Natural killer cell treated with Interleukin-12 subunit alpha and Interleukin-12 subunit beta and Interleukin-15 and Interleukin-18, amount 100 ng/mL, for 72 hours (primary cell): ENCODE data around the gene HMGB4. TPM values are rescaled to one million over a fixed set of nuclear protein-coding genes. Genes with fewer than 3 reads are reported as not detected.

ENCODE experiments used
- ATAC-seq, 2 donors: fragments of 150-1000 bp; cut with Tn5 transposase in 1 of 2; sonication (Bioruptor Pico), chemical (Tn5 transposase) in 1 of 2; 2 replicates each; pipeline ENCODE4 v1.10.0; 2021
- DNase-seq: peaks from one replicate; pipeline ENCODE4 v3.0.0; 2022; ENCODE audit warnings: low spot score
- H3K27ac Mint-ChIP-seq, 2 donors: 1 replicate in 1 of 2; 2 replicates in 1 of 2; pipeline ENCODE4 v1.8.0; 2022; ENCODE audit warnings: mixed read lengths in 2 of 2, mild to moderate bottlenecking in 1 of 2, moderate library complexity in 1 of 2
- H3K27me3 Mint-ChIP-seq, 2 donors: 1 replicate in 1 of 2; 2 replicates in 1 of 2; pipeline ENCODE4 v1.8.0; 2022; ENCODE audit warnings: mixed read lengths in 2 of 2
- H3K36me3 Mint-ChIP-seq: one replicate; pipeline ENCODE4 v1.8.0; 2022; ENCODE audit warnings: mixed read lengths
- H3K4me1 Mint-ChIP-seq, 2 donors: 1 replicate in 1 of 2; 2 replicates in 1 of 2; pipeline ENCODE4 v1.8.0; 2022; ENCODE audit warnings: low read depth in 2 of 2, mixed read lengths in 2 of 2, mild to moderate bottlenecking in 1 of 2
- H3K4me3 Mint-ChIP-seq: one replicate; pipeline ENCODE4 v1.8.0; 2022; ENCODE audit warnings: mixed read lengths
- H3K9me3 Mint-ChIP-seq: 2 replicates; pipeline ENCODE4 v1.8.0; 2022; ENCODE audit warnings: mixed read lengths
- total RNA-seq, 2 donors: library from RNA; stranded (reverse); gene quantifications; one replicate each; pipeline ENCODE4 v1.2.3, GENCODE V29; 2022

The HMGB4 gene
- total RNA-seq, 2 donors from 2014 or later, result not detected

GRCh38 chr1:33860671-33861070, 3.2 kb upstream of the HMGB4 start:
- no peak for ATAC-seq
- Mint-ChIP-seq H3K4me1 (peaks cover 0 to 7% of the 10 kb centered on the region in 2 donors), H3K4me3 (no peak overlapping the region), H3K27me3 (peaks cover 17 to 18% of the 10 kb centered on the region in 2 donors), H3K27ac (no peak overlapping the region), H3K36me3 (no peaks in the 10 kb centered on the region), H3K9me3 (no peaks in the 10 kb centered on the region)
- no peak for DNase-seq

DNA sequence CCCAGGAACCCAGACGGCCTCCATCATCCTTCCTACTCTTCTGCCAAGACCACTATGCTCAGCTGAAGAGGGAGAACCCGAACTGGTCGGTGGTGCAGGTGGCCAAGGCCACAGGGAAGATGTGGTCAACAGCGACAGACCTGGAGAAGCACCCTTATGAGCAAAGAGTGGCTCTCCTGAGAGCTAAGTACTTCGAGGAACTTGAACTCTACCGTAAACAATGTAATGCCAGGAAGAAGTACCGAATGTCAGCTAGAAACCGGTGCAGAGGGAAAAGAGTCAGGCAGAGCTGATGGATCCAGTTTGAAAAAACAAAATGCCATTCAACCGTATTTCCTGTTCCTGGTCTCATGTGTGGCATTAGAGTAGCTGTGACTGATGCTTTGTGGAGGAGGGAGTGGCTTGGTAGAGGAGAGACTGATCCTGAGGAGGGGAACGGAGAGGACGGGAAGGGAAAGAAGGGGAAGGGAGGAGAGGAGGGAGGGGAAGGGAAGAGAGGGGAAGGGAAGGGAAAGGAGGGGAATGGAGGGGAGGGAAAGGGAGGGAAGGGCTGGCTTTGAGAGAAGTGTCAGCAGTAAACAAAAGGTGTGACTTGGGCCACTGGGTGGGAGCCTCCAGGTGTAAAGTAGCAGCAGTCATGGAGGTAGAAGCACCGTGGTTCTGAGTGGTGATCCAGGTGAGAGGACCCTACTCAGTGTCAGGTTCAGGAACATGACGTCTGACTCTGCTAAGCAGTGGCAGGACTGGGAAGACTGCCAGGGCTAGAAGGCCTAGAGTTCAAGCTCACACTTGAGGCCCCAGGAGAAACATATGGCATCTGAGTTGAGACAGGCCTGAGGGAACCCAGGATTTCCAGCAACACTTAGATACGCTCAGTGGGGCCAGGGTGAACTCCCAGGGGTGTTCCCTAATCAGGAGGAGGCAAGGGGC, 846 bp downstream of the HMGB4 start:
- no peaks in the 10 kb centered on the region for H3K36me3 Mint-ChIP-seq
- H3K27ac Mint-ChIP-seq, result no peak overlapping the region
- ATAC-seq (no peak), DNase-seq (no peak)
- no peak overlapping the region for H3K4me3 Mint-ChIP-seq
- H3K27me3 Mint-ChIP-seq, result peaks cover 13 to 17% of the 10 kb centered on the region in 2 donors
- H3K4me1 Mint-ChIP-seq, result peaks cover 20 to 23% of the 10 kb centered on the region in 2 donors
- no peaks in the 10 kb centered on the region for H3K9me3 Mint-ChIP-seq

- no peak for ATAC-seq
- peaks cover 28 to 30% of the 10 kb centered on the region in 2 donors for H3K4me1 Mint-ChIP-seq
- no peak overlapping the region for H3K27ac Mint-ChIP-seq
- H3K27me3 Mint-ChIP-seq, result peaks cover 9 to 11% of the 10 kb centered on the region in 2 donors
- H3K36me3 Mint-ChIP-seq, result no peaks in the 10 kb centered on the region
- no peaks in the 10 kb centered on the region for H3K9me3 Mint-ChIP-seq
- DNase-seq, result no peak
- no peak overlapping the region for H3K4me3 Mint-ChIP-seq
Measured at GRCh38 chr1:33866281-33866680, 2.4 kb downstream of the HMGB4 start.

- Mint-ChIP-seq H3K4me3 (peak overlapping the region; percentile 84), H3K27me3 (peaks cover 0 to 11% of the 10 kb centered on the region in 2 donors), H3K4me1 (peaks cover 37 to 43% of the 10 kb centered on the region in 2 donors), H3K9me3 (no peaks in the 10 kb centered on the region), H3K36me3 (no peaks in the 10 kb centered on the region), H3K27ac (peak overlapping the region; percentile 47 to 60)
- DNase-seq, result no peak
- peak in 1 of 2 donors; percentile 66 for ATAC-seq
Measured at GRCh38 chr1:33867684-33868083, 3.8 kb downstream of the HMGB4 start.

GRCh38 chr1:33872275-33872674, 8.4 kb downstream of the HMGB4 start:
- Mint-ChIP-seq H3K27me3 (peaks cover 3 to 13% of the 10 kb centered on the region in 2 donors), H3K4me3 (peak overlapping the region; percentile 24), H3K9me3 (no peaks in the 10 kb centered on the region), H3K36me3 (no peaks in the 10 kb centered on the region), H3K4me1 (peaks cover 34 to 45% of the 10 kb centered on the region in 2 donors), H3K27ac (no peak overlapping the region)
- DNase-seq (no peak), ATAC-seq (peak; percentile 47 to 56)

GRCh38 chr1:33872683-33873082, 8.8 kb downstream of the HMGB4 start:
- no peak overlapping the region for H3K27ac Mint-ChIP-seq
- ATAC-seq, result no peak

GRCh38 chr1:33874636-33875035, 10.8 kb downstream of the HMGB4 start:
- H3K4me3 Mint-ChIP-seq, result no peak overlapping the region
- no peaks in the 10 kb centered on the region for H3K9me3 Mint-ChIP-seq
- peaks cover 10 to 16% of the 10 kb centered on the region in 2 donors for H3K27me3 Mint-ChIP-seq
- DNase-seq, result no peak
- peaks cover 20 to 30% of the 10 kb centered on the region in 2 donors for H3K4me1 Mint-ChIP-seq
- no peaks in the 10 kb centered on the region for H3K36me3 Mint-ChIP-seq
- ATAC-seq, result no peak
- H3K27ac Mint-ChIP-seq, result no peak overlapping the region

More at GRCh38 chr1:33872683-33873082, 8.8 kb downstream of the HMGB4 start:
- Mint-ChIP-seq H3K4me3 (peak overlapping the region; percentile 24), H3K9me3 (no peaks in the 10 kb centered on the region), H3K27me3 (peaks cover 6 to 13% of the 10 kb centered on the region in 2 donors), H3K36me3 (no peaks in the 10 kb centered on the region), H3K4me1 (peaks cover 30 to 41% of the 10 kb centered on the region in 2 donors)
- no peak for DNase-seq

DNA sequence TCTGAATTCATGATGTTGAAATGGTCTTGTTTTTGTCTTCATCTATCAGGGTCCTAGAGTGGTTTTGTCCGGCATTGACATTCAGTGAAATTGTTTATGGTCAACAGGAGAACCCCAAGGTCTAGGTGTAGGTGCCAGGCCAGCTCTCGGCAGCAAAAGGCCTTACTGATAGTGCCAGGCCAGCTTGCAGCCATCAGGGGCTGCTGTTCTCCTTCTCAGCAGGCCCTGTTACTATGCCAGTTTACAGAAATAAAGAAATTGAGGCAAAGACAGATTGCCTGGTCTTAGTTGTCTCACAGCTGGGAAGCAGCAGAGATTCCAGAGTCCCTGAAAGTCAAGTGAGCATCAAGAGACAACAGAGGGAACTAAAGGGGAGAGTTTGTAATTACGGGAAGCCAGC, 12.0 kb downstream of the HMGB4 start:
- Mint-ChIP-seq H3K27ac (no peak overlapping the region), H3K36me3 (no peaks in the 10 kb centered on the region), H3K4me1 (peaks cover 17 to 27% of the 10 kb centered on the region in 2 donors), H3K9me3 (no peaks in the 10 kb centered on the region), H3K27me3 (peaks cover 16 to 20% of the 10 kb centered on the region in 2 donors), H3K4me3 (no peak overlapping the region)
- ATAC-seq (no peak), DNase-seq (no peak)

GRCh38 chr1:33876970-33877650, 13.2 kb downstream of the HMGB4 start:
- DNase-seq, result no peak
- no peak overlapping the region for H3K27ac Mint-ChIP-seq
- H3K27me3 Mint-ChIP-seq, result peaks cover 20 to 33% of the 10 kb centered on the region in 2 donors
- no peaks in the 10 kb centered on the region for H3K9me3 Mint-ChIP-seq
- H3K36me3 Mint-ChIP-seq, result no peaks in the 10 kb centered on the region
- H3K4me1 Mint-ChIP-seq, result peaks cover 8 to 15% of the 10 kb centered on the region in 2 donors
- no peak for ATAC-seq
- H3K4me3 Mint-ChIP-seq, result no peak overlapping the region

GRCh38 chr1:33878392-33878791, 14.5 kb downstream of the HMGB4 start:
- H3K4me3 Mint-ChIP-seq, result no peak overlapping the region
- no peak overlapping the region for H3K27ac Mint-ChIP-seq
- ATAC-seq, result no peak
- H3K36me3 Mint-ChIP-seq, result no peaks in the 10 kb centered on the region
- peaks cover 0 to 4% of the 10 kb centered on the region in 2 donors for H3K4me1 Mint-ChIP-seq
- peaks cover 21 to 42% of the 10 kb centered on the region in 2 donors for H3K27me3 Mint-ChIP-seq
- H3K9me3 Mint-ChIP-seq, result no peaks in the 10 kb centered on the region
- no peak for DNase-seq

DNA sequence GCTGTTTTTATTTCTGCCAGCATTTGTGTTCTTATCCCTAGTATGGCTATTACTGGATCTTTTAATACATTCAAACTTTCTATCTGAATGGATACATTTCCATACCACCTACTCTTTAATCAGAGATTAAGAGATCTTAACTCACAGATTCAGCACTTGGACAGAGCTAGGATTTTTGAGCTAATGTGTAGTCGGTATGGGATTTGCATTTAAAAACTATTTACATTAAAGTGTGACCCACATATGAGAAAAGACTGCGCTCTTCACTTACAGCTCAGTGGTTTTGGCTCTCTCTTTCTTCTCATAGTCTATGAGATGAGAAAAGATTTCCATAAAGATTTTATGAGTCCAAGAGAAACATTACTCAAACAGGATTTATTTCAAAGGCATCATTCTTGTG, 16.4 kb downstream of the HMGB4 start:
- Mint-ChIP-seq H3K27me3 (peaks cover 27 to 53% of the 10 kb centered on the region in 2 donors), H3K27ac (no peak overlapping the region), H3K4me3 (no peak overlapping the region), H3K36me3 (no peaks in the 10 kb centered on the region), H3K4me1 (no peaks in the 10 kb centered on the region), H3K9me3 (no peaks in the 10 kb centered on the region)
- ATAC-seq (no peak), DNase-seq (no peak)

DNA sequence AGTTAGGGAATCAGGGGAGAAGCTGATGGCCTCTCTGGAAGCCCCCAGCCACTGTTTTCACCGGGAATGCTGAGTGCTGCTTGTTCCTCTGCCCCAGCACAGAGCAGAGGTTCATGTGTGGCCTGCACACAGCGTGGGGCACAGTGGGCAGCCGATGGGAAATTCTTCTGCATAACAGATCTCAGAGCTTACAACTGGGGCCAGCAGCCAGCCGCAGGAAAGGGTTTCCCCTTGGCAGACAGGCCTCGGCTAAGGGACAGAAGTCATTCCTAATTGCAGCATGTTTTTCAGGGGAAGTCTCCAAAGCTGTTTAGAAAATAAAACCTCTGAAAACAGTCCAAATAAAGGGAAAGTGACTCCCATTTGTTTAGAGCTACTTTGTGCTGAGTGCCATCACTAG, 22.6 kb downstream of the HMGB4 start:
- no peak overlapping the region for H3K4me3 Mint-ChIP-seq
- no peak overlapping the region for H3K27ac Mint-ChIP-seq
- no peak for ATAC-seq
- H3K9me3 Mint-ChIP-seq, result no peaks in the 10 kb centered on the region
- DNase-seq, result no peak
- H3K36me3 Mint-ChIP-seq, result no peaks in the 10 kb centered on the region
- no peaks in the 10 kb centered on the region for H3K4me1 Mint-ChIP-seq
- H3K27me3 Mint-ChIP-seq, result peaks cover 18 to 35% of the 10 kb centered on the region in 2 donors

DNA sequence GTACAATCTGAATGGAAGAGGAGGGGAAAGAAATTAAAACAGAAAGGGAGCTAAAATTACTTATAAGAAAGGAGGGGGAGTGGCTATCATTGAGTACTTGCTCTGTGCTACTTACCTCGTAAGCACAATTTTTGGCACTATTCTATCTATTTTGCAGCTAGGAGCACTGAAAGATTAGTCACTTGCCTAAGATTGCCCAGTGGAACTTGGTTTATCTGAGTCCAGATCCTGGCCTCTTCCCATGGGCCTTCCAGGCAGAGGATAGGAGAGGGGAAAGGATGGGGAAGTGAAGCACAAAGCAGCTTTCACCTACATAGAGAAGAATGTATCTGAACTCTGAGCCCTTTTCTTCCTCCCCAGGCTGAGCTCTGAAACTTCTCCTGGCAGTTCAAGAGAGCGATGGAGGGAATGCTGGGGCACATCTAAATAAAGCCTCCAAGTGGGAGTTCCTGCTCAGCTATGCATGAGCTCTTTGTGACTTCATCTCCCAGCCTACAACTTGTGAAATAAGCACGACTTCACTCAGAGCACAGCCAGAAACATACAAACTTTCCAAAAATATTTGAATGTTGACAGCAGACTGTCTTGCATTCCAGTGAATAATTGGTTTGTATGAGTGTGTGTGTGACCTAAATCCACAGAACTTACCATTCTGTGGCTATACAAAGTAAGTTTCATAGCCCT, 29.4 kb downstream of the HMGB4 start:
- H3K9me3 Mint-ChIP-seq, result no peaks in the 10 kb centered on the region
- no peaks in the 10 kb centered on the region for H3K36me3 Mint-ChIP-seq
- H3K27me3 Mint-ChIP-seq, result peaks cover 3 to 19% of the 10 kb centered on the region in 2 donors
- no peak overlapping the region for H3K27ac Mint-ChIP-seq
- ATAC-seq, result no peak
- no peak for DNase-seq
- H3K4me1 Mint-ChIP-seq, result no peaks in the 10 kb centered on the region
- no peak overlapping the region for H3K4me3 Mint-ChIP-seq
